Stimulated activated CD4-positive, alpha-beta T cell treated with anti-CD3 and anti-CD28 coated beads, TNF-alpha, amount 100 ng/mL, for 24 hours (primary cell): Measurements from ENCODE around the gene TK2.
A peak's percentile ranks its signal among the peaks of the same experiment; 100 is the strongest.
"Not testable (repeated sequence)": the region's sequence is repeated elsewhere in the genome, so short reads cannot be mapped to it uniquely, and the experiment has no call there.

Source experiments
- DNase-seq, 3 experiments: peaks; one replicate each; pipeline ENCODE4 v3.0.0-alpha.2; 2020; ENCODE audit warnings: low read depth in 3 of 3

The TK2 gene

DNA sequence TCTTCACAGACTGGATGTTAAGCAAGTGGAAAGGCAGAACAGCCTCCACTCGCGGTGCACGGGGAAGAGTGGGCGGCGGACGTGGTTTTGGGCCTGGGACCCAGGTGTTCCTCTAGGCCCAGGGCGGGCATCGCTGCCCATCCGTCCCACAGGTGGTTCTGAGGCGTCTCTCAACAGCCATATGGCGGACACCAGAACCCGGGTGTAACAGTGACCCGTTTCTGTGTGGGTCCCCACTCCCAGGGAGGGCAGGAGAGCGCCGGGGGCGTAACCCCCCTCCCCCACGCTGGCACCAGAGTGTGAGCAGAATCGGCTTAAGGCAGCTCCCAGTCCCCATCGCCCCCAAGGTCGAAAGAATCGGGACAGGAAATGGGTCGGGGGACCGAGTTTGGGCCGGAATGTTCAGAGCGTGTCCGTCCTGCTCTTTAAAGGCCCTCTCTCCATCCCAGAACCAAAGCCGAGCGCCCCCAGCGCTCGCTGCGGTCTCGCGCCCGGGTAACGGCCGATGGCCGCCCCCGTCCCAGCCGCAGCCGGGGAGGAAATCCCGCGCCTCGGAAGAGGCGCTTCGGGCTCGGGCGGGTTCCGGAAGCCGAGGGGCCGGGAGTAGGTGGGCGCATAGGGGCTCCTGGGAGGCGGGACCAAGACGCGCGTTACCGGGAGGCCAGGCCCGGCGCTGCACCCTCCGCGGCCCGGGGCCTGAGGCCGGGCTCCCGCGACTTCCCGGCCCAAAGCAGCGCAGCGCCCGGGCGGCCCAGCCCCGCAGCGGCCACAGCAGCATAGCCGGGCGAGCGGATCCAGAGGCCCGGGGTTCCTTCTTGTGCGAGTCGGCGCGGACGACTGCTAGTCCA lies at the start of gene TK2:
TK2 (minus strand) TSS at position 839 of the 848 bp plus-strand sequence; CDS start at position 778, 61 bp downstream.
- DNase-seq, result peak; percentile 43 to 72 (median 51)

DNA sequence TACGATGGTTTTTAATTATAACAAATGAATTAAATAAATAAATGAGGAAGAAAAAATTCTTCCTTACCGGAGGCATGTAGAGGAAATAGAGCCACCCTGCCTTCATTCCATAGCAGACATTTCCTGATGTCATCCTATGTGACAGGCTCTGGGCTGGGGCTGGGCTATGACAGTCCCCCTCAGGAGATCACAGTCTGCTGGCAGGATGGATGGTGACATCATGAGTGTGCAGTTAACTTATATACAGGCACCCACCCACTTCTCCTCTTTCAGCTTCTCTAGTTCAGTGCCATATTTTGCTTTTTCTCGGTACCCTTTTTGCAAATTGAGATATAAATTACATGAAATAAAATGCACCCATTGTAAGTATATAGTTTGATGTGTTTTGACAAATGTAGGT lies 48.2 kb upstream of the TK2 start:
- DNase-seq, result no peak

DNA sequence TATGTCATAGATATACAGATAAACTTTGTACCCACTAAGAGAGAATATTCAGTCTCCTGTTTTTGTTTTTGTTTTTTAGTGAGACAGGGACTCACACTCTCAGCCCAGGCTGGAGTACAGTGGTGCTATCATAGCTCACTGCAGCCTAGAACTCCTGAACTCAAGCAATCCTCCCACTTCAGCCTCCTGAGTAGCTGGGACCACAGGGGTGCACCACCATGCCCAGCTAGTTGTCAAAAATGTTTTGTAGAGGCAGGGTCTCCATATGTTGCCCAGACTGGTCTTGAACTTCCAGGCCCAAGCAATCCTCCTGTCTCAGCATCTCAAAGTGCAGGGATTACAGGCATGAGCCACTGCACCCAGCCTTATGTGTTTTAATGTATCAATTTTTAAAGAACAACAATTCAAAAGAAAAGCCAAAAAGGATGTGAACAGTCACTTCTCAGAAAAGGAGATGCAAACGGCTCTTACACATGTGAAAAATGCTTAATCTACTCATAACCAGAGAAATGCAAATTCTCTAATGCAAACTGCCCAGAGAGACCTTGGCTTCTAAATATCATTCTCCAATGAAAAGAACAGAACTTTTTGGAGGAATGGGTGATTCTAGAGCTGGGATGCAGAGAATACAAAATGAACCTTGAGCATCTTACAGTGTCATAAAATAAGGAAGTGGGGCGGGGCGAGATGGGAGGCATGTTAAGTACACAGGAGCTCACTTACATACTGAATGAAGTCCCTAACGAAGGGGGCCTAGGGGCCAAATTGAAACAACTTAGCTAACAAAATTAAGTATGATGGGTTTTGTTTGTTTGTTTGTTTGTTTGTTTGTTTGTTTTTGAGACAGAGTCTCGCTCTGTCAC lies 47.3 kb upstream of the TK2 start:
- DNase-seq, result no peak

DNA sequence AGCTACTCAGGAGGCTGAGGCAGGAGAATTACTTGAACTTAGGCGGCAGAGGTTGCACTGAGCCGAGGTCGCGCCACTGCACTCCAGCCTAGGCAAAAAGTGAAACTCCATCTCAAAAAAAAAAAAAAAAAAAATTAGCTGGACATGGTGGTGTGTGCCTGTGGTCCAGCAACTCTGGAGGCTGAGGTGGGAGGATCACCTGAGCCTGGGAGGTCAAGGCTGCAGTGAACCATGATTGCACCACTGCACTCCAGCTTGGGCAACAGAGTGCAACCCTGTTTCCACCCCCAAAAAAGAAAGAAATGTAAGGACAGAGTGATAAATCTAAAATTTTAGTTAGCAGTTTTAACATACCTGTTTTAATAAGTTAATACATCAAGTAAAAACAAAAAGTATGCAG lies 46.6 kb upstream of the TK2 start:
- not testable (repeated sequence) for DNase-seq

GRCh38 chr16:66594739-66595138 lies 44.8 kb upstream of the TK2 start:
- DNase-seq, result no peak

DNA sequence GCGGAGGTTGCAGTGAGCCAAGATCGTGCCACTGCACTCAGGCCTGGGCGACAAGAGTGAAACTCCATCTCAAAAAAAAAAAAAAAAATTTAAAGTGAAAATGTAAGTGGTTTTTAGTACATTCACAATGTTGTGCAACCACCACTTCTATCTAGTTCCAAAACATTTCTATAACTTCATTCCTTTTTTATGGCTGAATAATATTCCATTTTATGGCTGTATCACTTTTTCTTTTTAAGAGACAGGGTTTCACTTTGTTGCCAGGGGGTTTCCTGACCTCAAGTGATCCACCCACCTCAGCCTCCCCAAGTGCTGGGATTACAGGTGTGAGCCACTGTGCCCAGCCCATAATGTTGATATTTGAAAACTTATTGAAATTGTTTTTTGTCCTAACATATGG lies 42.9 kb upstream of the TK2 start:
- DNase-seq, result no peak

- no peak for DNase-seq
Observed at GRCh38 chr16:66592241-66592640, 42.3 kb upstream of the TK2 start.

DNA sequence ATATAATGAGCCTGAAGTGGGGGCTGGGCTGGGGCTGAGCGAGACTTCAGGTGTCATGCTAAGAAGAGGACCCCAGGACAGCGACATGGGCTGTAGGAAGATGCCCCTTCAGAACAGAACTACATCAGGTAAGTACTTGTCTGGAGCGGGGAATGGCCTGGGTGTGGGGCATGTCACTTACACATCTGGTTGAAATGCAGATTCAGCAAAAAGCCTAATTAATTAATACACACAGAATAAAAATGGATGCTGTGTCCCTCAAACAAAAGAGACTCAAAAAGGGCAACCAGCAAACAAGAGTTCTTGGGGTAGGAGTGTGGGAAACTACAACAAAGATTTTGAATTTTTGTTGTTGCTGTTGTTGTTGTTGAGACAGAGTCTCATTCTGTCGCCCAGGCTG lies 41.1 kb upstream of the TK2 start:
- DNase-seq, result no peak

GRCh38 chr16:66590322-66590721 lies 40.4 kb upstream of the TK2 start:
- DNase-seq, result no peak

DNA sequence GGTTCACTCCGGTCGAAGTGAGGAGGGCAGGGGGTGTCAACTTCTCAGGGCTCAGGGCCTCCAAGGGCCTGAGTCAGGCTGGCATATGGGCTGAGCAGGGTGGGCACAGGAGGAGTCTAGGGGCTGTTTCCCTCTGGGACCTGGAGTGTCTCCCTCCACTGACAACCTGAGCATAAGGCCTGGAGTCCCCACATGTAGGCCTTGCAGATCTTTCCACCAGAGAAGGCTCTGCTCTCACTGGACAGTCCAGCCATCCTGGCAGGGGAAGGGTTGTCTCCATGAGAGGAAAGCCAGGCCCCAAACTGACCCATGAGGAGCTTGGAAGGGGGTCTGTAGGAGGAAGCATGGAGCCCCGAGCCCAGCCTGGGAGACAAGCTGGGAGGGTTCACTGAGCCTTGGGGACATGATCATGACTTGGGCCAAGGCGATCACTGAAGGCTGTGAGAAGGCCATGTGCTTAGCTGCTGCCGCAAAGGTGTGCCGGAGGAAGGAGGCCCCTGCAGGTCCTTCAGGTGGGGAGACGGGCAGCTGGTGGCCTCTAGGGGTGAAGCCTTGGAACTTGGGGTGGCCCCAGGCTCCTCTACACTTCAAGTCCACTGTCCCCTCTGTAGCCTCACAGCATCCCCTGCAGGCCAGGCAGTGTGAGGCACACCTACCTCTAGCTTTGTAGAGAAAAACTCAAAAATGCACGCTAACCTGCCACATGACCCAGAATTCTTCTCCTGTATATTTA lies 39.2 kb upstream of the TK2 start:
- peak in 1 of 3 experiments; percentile 56 for DNase-seq

DNA sequence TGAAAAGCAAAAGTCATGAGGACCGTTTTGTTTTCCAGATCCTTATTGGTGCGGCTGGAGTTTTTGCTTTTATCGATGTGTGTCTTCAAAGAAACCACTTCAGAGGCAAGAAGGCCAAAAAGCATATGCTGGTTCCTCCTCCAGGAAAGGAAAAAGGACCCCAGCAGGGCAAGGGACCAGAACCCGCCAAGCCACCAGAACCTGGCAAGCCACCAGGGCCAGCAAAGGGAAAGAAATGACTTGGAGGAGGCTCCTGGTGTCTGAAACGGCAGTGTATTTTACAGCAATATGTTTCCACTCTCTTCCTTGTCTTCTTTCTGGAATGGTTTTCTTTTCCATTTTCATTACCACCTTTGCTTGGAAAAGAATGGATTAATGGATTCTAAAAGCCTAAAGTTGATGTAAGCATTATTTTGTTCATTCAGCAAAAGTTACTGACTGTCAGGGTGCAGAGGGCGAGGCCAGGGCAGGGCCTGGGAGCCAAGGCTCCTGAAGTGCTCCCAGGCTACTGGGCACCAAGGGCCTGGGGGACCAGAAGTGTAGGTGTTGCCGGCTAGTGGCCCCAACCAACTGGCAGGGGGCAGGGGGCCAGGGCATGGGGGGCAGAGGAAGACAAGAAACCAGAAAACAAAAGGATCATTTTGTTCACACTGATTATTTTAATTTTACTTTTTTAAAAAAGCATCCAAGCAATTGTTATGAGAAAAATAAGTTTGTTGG lies 38.1 kb upstream of the TK2 start:
- DNase-seq, result no peak

- no peak for DNase-seq
Observed at GRCh38 chr16:66585481-66586239, 35.7 kb upstream of the TK2 start.

DNA sequence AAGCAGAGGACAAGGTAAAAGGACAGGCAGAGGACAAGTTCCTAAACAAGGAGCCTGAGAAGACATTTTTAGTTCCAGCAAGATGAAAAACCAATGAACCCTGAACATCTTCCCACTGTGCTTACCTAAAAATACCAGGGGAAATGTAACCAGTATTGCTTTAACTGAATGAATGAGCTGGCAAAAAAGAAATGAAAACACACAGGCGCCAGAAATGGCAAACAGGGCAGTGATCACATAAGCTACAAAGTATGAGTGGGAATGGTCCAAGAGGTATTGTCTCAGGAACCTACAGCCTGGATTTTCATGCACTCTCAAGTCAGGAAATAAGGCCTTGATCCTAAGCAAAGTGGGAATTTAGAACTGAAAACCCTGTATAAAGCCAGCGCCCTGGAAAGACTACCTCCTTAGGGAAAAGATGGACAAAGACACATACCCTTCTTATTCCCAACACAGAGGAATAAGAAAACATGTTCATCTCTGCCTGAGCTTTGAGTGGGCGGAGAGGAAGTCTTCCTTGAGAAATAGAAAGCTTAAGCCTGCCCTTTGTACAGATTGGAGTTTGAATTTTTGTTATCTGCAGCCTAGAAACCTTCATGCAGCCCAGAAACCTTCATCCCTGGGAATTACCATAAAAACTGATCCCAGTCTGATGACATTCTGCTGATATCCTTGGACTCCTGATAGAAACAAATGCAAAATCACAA lies 31.5 kb upstream of the TK2 start:
- DNase-seq, result no peak

DNA sequence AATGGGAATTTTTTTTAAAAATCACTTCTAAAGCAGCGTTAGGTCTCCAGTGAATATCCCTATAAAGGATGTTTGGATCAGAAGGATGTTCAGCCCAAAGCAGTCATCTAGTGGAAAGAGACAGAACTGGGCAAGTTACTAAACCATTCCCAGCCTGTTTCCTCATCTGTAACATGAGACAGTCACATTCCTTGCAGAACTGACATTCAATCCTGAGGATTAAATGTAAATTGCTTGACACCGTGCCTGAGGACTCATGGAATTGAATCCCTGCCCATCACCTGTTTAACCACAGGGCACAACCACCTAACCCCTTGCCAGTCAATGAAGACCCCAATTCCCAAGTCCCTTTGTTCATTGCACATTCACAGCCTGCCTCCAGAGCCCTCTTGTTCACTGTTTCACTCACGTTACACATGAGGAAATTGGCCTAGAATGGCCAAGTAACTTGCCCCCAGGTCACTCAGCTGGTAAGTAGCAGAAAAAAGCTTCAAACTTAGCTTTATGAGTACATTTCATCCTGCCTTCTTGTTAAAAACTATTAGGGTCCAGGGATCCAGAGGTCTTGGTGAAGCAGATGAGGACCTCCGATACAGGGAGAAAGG lies 30.8 kb upstream of the TK2 start:
- DNase-seq, result no peak

GRCh38 chr16:66578651-66579531 lies 29.0 kb upstream of the TK2 start, which contains the start of gene CMTM2:
Gene CMTM2, plus strand, starts transcription at chr16:66579463. Its CDS starts 145 bp downstream, at chr16:66579608.
- DNase-seq, result no peak

DNA sequence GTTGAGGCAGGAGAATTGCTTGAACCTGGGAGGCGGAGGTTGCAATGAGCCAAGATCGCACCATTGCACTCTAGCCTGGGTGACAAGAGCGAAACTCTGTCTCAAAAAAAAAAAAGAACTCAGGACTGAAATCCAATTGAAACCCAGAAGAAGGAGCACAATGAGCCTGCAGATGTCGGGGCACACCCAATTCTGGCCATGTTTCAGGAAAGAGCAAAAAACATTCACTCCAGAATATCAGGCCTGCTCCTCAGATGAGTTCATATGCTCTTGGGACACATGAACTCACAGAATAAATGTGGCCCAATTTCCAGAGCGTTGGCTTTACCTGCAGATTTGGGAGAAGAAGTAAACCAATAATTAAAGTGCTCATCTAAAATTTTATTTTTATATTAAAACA lies 26.4 kb upstream of the TK2 start:
- DNase-seq, result no peak

- no peak for DNase-seq
Observed at GRCh38 chr16:66575060-66575459, 25.1 kb upstream of the TK2 start.

DNA sequence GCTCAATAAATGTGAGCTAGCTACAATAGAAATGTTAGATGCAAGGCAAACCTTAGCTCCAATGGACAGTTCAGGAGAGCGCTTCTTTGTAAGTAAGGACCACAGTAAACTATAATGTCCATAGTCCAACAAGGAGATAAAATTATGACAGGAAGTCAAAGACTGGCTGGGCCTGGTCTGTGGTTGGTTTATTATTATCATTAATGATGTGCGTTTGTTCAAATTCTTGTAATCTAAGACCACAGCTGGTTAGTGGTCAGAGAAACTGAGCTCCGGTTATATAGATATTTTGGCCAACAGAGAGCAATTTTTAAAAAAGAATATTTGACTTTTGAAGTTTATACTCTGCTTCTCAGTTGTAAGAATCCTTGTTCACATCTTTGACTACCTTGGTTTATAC lies 24.6 kb upstream of the TK2 start:
- no peak for DNase-seq

GRCh38 chr16:66574081-66574480 lies 24.2 kb upstream of the TK2 start:
- DNase-seq, result no peak
